SK-N-SH treated with all-trans-retinoic acid at 6 μM for 48 hours (cell line): ENCODE measurements around the gene DRGX.

Source experiments
- ZNF70 ChIP-seq: fragments of 450-650 bp; formaldehyde crosslinking; IDR thresholded peaks from 2 replicates; pipeline ENCODE4 v1.5.0; 2020; ENCODE audit warnings: mild to moderate bottlenecking, moderate library complexity
- TF ChIP-seq, protein P1 (sequence below): fragments of 250-450 bp; sonication (Bioruptor Pico); IDR thresholded peaks from 2 replicates; pipeline ENCODE4 v1.5.1; 2020; ENCODE audit warnings: low read depth, mild to moderate bottlenecking, moderate library complexity

DNA sequence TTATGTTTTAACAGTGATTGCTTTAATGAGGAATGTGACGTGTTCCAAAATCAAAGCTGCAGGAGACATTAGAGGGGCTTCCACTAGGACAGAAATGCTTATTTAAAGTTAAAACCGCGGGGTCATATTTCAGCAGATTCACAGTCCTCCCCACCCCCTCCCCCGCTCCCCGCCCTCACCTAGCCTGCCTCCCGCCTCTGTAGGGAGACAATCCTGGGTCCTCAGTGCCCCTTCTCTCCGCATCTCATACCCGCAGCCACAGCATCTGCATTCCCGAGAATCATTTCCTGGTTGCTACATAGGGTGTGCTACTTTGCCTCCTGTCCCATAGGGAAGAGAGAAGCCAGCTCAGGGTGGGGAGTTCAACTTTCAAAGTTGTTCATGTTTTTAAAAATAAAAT lies 3.1 kb upstream of the DRGX start:
- TF ChIP-seq, protein P1, sequence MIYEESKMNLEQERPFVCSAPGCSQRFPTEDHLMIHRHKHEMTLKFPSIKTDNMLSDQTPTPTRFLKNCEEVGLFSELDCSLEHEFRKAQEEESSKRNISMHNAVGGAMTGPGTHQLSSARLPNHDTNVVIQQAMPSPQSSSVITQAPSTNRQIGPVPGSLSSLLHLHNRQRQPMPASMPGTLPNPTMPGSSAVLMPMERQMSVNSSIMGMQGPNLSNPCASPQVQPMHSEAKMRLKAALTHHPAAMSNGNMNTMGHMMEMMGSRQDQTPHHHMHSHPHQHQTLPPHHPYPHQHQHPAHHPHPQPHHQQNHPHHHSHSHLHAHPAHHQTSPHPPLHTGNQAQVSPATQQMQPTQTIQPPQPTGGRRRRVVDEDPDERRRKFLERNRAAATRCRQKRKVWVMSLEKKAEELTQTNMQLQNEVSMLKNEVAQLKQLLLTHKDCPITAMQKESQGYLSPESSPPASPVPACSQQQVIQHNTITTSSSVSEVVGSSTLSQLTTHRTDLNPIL (CRISPR knock-in tag): no peak
- no peak for TF ChIP-seq ZNF70 (CRISPR knock-in tag)
